ENCODE data around the gene GALR2. TPM values are rescaled to one million over a fixed set of nuclear protein-coding genes. Genes with fewer than 3 reads are reported as not detected.

Gene GALR2
- total and polyA plus RNA-seq, 10 of the 15 experiments (the other 5 are each of a cell fraction or from before 2014, with no cell fraction given): 0.06 to 1.2 (median 0.22) TPM; not detected in 5

DNA sequence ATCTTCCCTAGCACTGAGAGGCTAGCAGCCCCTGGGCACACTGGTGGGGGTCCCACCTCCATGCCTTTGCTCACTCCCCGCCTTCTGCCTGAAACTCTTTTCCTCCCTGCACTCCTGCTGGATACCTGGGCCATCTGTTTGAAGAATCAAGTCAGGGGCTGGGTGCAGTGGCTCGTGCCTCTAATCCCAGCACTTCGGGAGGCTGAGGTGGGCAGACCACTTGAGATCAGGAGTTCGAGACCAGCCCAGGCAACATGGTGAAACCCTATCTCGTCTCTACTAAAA lies 50.8 kb downstream of the GALR2 start:
- in situ Hi-C loops (cut with MboI): no loop called here
- FAIRE-seq: no peak
- POLR2A ChIA-PET: interaction anchor here (0.8 to 2.8 kb wide), 2 partner anchors 55 to 147 kb away, joined by 3 to 11 read pairs; no protein-coding TSS in a partner anchor
- TF ChIP-seq KDM1A (IDR thresholded peaks at IDR 0.05; ENCODE audit: borderline replicate concordance): no peak
- no peak for TF ChIP-seq RCOR1 (conservative IDR thresholded peaks at IDR 0.05; ENCODE audit: low read depth, low read length)
- TF ChIP-seq, protein P1, sequence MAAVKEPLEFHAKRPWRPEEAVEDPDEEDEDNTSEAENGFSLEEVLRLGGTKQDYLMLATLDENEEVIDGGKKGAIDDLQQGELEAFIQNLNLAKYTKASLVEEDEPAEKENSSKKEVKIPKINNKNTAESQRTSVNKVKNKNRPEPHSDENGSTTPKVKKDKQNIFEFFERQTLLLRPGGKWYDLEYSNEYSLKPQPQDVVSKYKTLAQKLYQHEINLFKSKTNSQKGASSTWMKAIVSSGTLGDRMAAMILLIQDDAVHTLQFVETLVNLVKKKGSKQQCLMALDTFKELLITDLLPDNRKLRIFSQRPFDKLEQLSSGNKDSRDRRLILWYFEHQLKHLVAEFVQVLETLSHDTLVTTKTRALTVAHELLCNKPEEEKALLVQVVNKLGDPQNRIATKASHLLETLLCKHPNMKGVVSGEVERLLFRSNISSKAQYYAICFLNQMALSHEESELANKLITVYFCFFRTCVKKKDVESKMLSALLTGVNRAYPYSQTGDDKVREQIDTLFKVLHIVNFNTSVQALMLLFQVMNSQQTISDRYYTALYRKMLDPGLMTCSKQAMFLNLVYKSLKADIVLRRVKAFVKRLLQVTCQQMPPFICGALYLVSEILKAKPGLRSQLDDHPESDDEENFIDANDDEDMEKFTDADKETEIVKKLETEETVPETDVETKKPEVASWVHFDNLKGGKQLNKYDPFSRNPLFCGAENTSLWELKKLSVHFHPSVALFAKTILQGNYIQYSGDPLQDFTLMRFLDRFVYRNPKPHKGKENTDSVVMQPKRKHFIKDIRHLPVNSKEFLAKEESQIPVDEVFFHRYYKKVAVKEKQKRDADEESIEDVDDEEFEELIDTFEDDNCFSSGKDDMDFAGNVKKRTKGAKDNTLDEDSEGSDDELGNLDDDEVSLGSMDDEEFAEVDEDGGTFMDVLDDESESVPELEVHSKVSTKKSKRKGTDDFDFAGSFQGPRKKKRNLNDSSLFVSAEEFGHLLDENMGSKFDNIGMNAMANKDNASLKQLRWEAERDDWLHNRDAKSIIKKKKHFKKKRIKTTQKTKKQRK (IDR thresholded peaks at IDR 0.05; ENCODE audit: low read depth, low read length): no peak
- TF ChIP-seq TARDBP (IDR thresholded peaks at IDR 0.05; ENCODE audit: borderline replicate concordance): no peak
- no peak for TF ChIP-seq MYC (IDR thresholded peaks at IDR 0.05; ENCODE audit: insufficient read depth, insufficient read length, insufficient replicate concordance, low read length, severe bottlenecking)
- TF ChIP-seq, protein P2, sequence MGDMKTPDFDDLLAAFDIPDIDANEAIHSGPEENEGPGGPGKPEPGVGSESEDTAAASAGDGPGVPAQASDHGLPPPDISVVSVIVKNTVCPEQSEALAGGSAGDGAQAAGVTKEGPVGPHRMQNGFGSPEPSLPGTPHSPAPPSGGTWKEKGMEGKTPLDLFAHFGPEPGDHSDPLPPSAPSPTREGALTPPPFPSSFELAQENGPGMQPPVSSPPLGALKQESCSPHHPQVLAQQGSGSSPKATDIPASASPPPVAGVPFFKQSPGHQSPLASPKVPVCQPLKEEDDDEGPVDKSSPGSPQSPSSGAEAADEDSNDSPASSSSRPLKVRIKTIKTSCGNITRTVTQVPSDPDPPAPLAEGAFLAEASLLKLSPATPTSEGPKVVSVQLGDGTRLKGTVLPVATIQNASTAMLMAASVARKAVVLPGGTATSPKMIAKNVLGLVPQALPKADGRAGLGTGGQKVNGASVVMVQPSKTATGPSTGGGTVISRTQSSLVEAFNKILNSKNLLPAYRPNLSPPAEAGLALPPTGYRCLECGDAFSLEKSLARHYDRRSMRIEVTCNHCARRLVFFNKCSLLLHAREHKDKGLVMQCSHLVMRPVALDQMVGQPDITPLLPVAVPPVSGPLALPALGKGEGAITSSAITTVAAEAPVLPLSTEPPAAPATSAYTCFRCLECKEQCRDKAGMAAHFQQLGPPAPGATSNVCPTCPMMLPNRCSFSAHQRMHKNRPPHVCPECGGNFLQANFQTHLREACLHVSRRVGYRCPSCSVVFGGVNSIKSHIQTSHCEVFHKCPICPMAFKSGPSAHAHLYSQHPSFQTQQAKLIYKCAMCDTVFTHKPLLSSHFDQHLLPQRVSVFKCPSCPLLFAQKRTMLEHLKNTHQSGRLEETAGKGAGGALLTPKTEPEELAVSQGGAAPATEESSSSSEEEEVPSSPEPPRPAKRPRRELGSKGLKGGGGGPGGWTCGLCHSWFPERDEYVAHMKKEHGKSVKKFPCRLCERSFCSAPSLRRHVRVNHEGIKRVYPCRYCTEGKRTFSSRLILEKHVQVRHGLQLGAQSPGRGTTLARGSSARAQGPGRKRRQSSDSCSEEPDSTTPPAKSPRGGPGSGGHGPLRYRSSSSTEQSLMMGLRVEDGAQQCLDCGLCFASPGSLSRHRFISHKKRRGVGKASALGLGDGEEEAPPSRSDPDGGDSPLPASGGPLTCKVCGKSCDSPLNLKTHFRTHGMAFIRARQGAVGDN (IDR thresholded peaks at IDR 0.05): no peak
- TF ChIP-seq RBBP5 (conservative IDR thresholded peaks at IDR 0.05): no peak
- TF ChIP-seq, protein P3, sequence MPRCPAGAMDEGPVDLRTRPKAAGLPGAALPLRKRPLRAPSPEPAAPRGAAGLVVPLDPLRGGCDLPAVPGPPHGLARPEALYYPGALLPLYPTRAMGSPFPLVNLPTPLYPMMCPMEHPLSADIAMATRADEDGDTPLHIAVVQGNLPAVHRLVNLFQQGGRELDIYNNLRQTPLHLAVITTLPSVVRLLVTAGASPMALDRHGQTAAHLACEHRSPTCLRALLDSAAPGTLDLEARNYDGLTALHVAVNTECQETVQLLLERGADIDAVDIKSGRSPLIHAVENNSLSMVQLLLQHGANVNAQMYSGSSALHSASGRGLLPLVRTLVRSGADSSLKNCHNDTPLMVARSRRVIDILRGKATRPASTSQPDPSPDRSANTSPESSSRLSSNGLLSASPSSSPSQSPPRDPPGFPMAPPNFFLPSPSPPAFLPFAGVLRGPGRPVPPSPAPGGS (IDR thresholded peaks at IDR 0.05; ENCODE audit: borderline replicate concordance, insufficient read depth, low read depth, low read length, poor library complexity, severe bottlenecking): no peak
- TF ChIP-seq, protein P4, sequence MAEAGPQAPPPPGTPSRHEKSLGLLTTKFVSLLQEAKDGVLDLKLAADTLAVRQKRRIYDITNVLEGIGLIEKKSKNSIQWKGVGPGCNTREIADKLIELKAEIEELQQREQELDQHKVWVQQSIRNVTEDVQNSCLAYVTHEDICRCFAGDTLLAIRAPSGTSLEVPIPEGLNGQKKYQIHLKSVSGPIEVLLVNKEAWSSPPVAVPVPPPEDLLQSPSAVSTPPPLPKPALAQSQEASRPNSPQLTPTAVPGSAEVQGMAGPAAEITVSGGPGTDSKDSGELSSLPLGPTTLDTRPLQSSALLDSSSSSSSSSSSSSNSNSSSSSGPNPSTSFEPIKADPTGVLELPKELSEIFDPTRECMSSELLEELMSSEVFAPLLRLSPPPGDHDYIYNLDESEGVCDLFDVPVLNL (IDR thresholded peaks at IDR 0.05; ENCODE audit: low read depth, low read length): no peak
- no peak for TF ChIP-seq KLF5 (IDR thresholded peaks at IDR 0.05; ENCODE audit: partially characterized antibody)
- TF ChIP-seq, protein P5, sequence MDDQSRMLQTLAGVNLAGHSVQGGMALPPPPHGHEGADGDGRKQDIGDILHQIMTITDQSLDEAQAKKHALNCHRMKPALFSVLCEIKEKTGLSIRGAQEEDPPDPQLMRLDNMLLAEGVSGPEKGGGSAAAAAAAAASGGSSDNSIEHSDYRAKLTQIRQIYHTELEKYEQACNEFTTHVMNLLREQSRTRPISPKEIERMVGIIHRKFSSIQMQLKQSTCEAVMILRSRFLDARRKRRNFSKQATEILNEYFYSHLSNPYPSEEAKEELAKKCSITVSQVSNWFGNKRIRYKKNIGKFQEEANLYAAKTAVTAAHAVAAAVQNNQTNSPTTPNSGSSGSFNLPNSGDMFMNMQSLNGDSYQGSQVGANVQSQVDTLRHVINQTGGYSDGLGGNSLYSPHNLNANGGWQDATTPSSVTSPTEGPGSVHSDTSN (IDR thresholded peaks at IDR 0.05; ENCODE audit: insufficient replicate concordance, low read depth, low read length): no peak

More for the DNA sequence above, 50.8 kb downstream of the GALR2 start:
- 48% methylated on average over 5 of the region's 5 CpGs for WGBS (ENCODE audit: insufficient coverage, insufficient replicate concordance, low lambda C conversion rate, missing lambda C conversion rate)
- H3K79me2 ChIP-seq (ENCODE audit: control insufficient read depth, insufficient read depth, low read length): no peaks in the 10 kb centered on the region
- no peaks in the 10 kb centered on the region for H3K36me3 ChIP-seq (ENCODE audit: control insufficient read depth in 2 of 2, insufficient read depth in 2 of 2, low read length in 1 of 2)
- ChIA-PET SMC1A (ENCODE audit: uncharacterized antibody, unreplicated experiment) (interaction anchor here (0.6 to 9.0 kb wide), 11 partner anchors 9 to 154 kb away, joined by 3 to 77 read pairs (median 5); no protein-coding TSS in a partner anchor), CTCF (interaction anchor here (0.5 to 18.3 kb wide), 14 partner anchors 8 to 174 kb away, joined by 3 to 316 read pairs (median 6); no protein-coding TSS in a partner anchor), RAD21 (ENCODE audit: unreplicated experiment) (interaction anchor here (3.1 to 9.5 kb wide), 4 partner anchors 55 to 154 kb away, joined by 18 to 125 read pairs (median 53); partner anchors contain the start of gene UBALD2)
- H3K27me3 ChIP-seq (replicated peaks in 1 of 2; ENCODE audit: control insufficient read depth in 2 of 2, insufficient read depth in 2 of 2, low read length in 1 of 2): no peaks in the 10 kb centered on the region
- no peak overlapping the region for H3K9ac ChIP-seq (ENCODE audit: control insufficient read depth, insufficient read depth, low read length)
- H4K20me1 ChIP-seq (ENCODE audit: control insufficient read depth, insufficient read depth): no peaks in the 10 kb centered on the region
- H3K4me2 ChIP-seq (ENCODE audit: control insufficient read depth, insufficient read depth): no peak overlapping the region
- no TSS peak for BruUV-seq (replicated peaks)
- ATAC-seq (no peak), DNase-seq (ENCODE audit: low read depth, low spot score) (no peak)
- no peak overlapping the region for H2AFZ ChIP-seq (ENCODE audit: control insufficient read depth, low read depth, low read length)
- H3K4me3 ChIP-seq: no peak overlapping the region
- no peak overlapping the region for H3K27ac ChIP-seq (ENCODE audit: control insufficient read depth, insufficient read depth)
- intact Hi-C loops (cut with micrococcal nuclease; ENCODE audit: unreplicated experiment): loop anchor here (10.0 kb wide), 1 partner anchor 259 kb away; the partner anchor contains the start of gene SPHK1
- H3K9me3 ChIP-seq (replicated peaks; ENCODE audit: control insufficient read depth, insufficient read depth, low read length): no peaks in the 10 kb centered on the region
- H3K4me1 ChIP-seq (ENCODE audit: control insufficient read depth, insufficient read depth, low read length): peaks cover 6% of the 10 kb centered on the region

Data from GM12878 (cell line).